ENCODE measurements around the gene TRIM56.
A peak's percentile ranks its signal among the peaks of the same experiment; 100 is the strongest.
"Not testable (repeated sequence)": the region's sequence is repeated elsewhere in the genome, so short reads cannot be mapped to it uniquely, and the experiment has no call there.

The TRIM56 gene

GRCh38 chr7:101085162-101085964 is at the start of gene TRIM56:
TSS of gene TRIM56 (plus strand) at chr7:101085481. CDS start at chr7:101087313, 1,832 bp downstream.
- peak; percentile 64 for DNase-seq

- no peak for DNase-seq
These were observed 49.3 kb upstream of the TRIM56 start for GRCh38 chr7:101035941-101036340.

GRCh38 chr7:101041283-101041682 is 44.0 kb upstream of the TRIM56 start:
- not testable (repeated sequence) for DNase-seq

GRCh38 chr7:101058355-101058754 is 26.9 kb upstream of the TRIM56 start:
- DNase-seq: no peak

GRCh38 chr7:101059620-101059942 is 25.7 kb upstream of the TRIM56 start:
- DNase-seq: no peak

GRCh38 chr7:101060992-101061391 is 24.3 kb upstream of the TRIM56 start:
- DNase-seq: no peak

GRCh38 chr7:101064176-101064550 is 21.1 kb upstream of the TRIM56 start:
- peak; percentile 10 for DNase-seq

- DNase-seq: not testable (repeated sequence)
These were observed 20.1 kb upstream of the TRIM56 start for GRCh38 chr7:101065162-101065561.

- peak; percentile 99 for DNase-seq
These were observed 19.0 kb upstream of the TRIM56 start for GRCh38 chr7:101066141-101066832.

- peak; percentile 73 for DNase-seq
These were observed 18.5 kb upstream of the TRIM56 start for GRCh38 chr7:101066833-101067177.

- no peak for DNase-seq
These were observed 16.9 kb upstream of the TRIM56 start for GRCh38 chr7:101068401-101068800.

- DNase-seq: peak; percentile 8
These were observed 13.7 kb upstream of the TRIM56 start for GRCh38 chr7:101071362-101072104.

GRCh38 chr7:101075646-101076045 is 9.6 kb upstream of the TRIM56 start:
- no peak for DNase-seq

GRCh38 chr7:101076183-101076582 is 9.1 kb upstream of the TRIM56 start:
- not testable (repeated sequence) for DNase-seq

GRCh38 chr7:101077303-101078086 is 7.8 kb upstream of the TRIM56 start:
- DNase-seq: peak; percentile 95

GRCh38 chr7:101081432-101081831 is 3.8 kb upstream of the TRIM56 start:
- DNase-seq: no peak

GRCh38 chr7:101084865-101085161 is 468 bp upstream of the TRIM56 start:
- no peak for DNase-seq

- no peak for DNase-seq
These were observed 2.2 kb downstream of the TRIM56 start for GRCh38 chr7:101087334-101088068.

- DNase-seq: no peak
These were observed 2.8 kb downstream of the TRIM56 start for GRCh38 chr7:101088069-101088425.

- DNase-seq: no peak
These were observed 3.7 kb downstream of the TRIM56 start for GRCh38 chr7:101088858-101089529.

- DNase-seq: no peak
These were observed 4.6 kb downstream of the TRIM56 start for GRCh38 chr7:101089876-101090275.

Data from NCI-H2171 treated with DMSO at 0.1 percent for 48 hours (cell line).